HepG2 (cell line): ENCODE results near the gene SERPINA3. TPM values are rescaled to one million over a fixed set of nuclear protein-coding genes. Genes with fewer than 3 reads are reported as not detected.
A peak's percentile ranks its signal among the peaks of the same experiment; 100 is the strongest.

Experiments used
- ATF5 ChIP-seq: sonication (generic); formaldehyde crosslinking; IDR thresholded peaks from 2 replicates; pipeline ENCODE4 v1.4.0; 2020; ENCODE audit warnings: mild to moderate bottlenecking, low read depth, missing genetic modification reagents
- BHLHE40 ChIP-seq: IDR thresholded peaks from 2 replicates; pipeline ENCODE4 v1.6.1; 2011; ENCODE audit warnings: low read length, improper control_type of control experiment
- EP300 ChIP-seq, 3 experiments: sonication (generic) in 1 of 3; formaldehyde crosslinking in 1 of 3; IDR thresholded peaks; 2 replicates each; pipeline versions ENCODE4 v1.5.1 to v1.6.1; 2011 to 2020; ENCODE audit warnings: low read depth in 2 of 3, low read length in 2 of 3, borderline replicate concordance in 1 of 3, improper control_type of control experiment in 1 of 3, mild to moderate bottlenecking in 1 of 3, missing genetic modification reagents in 1 of 3, moderate library complexity in 1 of 3
- GMEB2 ChIP-seq: IDR thresholded peaks from 2 replicates; pipeline ENCODE4 v1.6.1; 2016; ENCODE audit warnings: missing biosample characterization, missing genetic modification reagents, low read depth
- HINFP ChIP-seq: sonication (generic); formaldehyde crosslinking; IDR thresholded peaks from 2 replicates; pipeline ENCODE4 v1.4.0; 2020; ENCODE audit warnings: low read depth, mild to moderate bottlenecking, missing genetic modification reagents
- IRX3 ChIP-seq: sonication (generic); formaldehyde crosslinking; IDR thresholded peaks from 2 replicates; pipeline ENCODE4 v1.8.1; 2023; ENCODE audit warnings: mild to moderate bottlenecking, low read depth, missing genetic modification reagents, borderline replicate concordance
- KDM6A ChIP-seq: IDR thresholded peaks from 2 replicates; pipeline ENCODE4 v1.6.1; 2016; ENCODE audit warnings: low read depth
- MTF1 ChIP-seq: sonication (generic); formaldehyde crosslinking; IDR thresholded peaks from 2 replicates; pipeline ENCODE4 v1.5.0; 2020; ENCODE audit warnings: missing genetic modification reagents
- TBP ChIP-seq: sonication (generic); formaldehyde crosslinking; IDR thresholded peaks from 2 replicates; pipeline ENCODE4 v1.5.0; 2020; ENCODE audit warnings: missing genetic modification reagents
- TBX3 ChIP-seq: fragments of 450-650 bp; IDR thresholded peaks from 2 replicates; pipeline ENCODE4 v1.6.1; 2017; ENCODE audit warnings: antibody characterized with exemption, mild to moderate bottlenecking, inconsistent platforms, borderline replicate concordance
- TOE1 ChIP-seq: sonication (generic); formaldehyde crosslinking; IDR thresholded peaks from 2 replicates; pipeline ENCODE4 v1.4.0; 2020; ENCODE audit warnings: mild to moderate bottlenecking, missing genetic modification reagents
- YY1 ChIP-seq: IDR thresholded peaks from 2 replicates; pipeline ENCODE4 v1.6.1; 2011; ENCODE audit warnings: low read length, low read depth, moderate library complexity, mild to moderate bottlenecking; ENCODE audit not compliant: insufficient read depth, insufficient replicate concordance
- ZNF142 ChIP-seq: sonication (generic); formaldehyde crosslinking; IDR thresholded peaks from 2 replicates; pipeline ENCODE4 v1.4.0; 2020; ENCODE audit warnings: missing genetic modification reagents
- ZNF280D ChIP-seq: sonication (generic); formaldehyde crosslinking; IDR thresholded peaks from 2 replicates; pipeline ENCODE4 v1.5.1; 2020; ENCODE audit warnings: mild to moderate bottlenecking, missing genetic modification reagents
- ZNF335 ChIP-seq: sonication (generic); formaldehyde crosslinking; IDR thresholded peaks from 2 replicates; pipeline ENCODE4 v1.4.0; 2020; ENCODE audit warnings: missing genetic modification reagents
- polyA plus RNA-seq, 8 experiments: library from polyadenylated mRNA; depleted of rRNA in 3 of 8; stranded (reverse) in 7 of 8; unstranded in 1 of 8; fragments of >200 nt; fragmentation: Illumina TruSeq in 4 of 8; extraction: Trizol in 4 of 8; gene quantifications; 2 replicates each; pipeline versions ENCODE4 v1.2.1 to v1.2.3, GENCODE V29; 2011 to 2016; ENCODE audit warnings: low read depth in 4 of 8, missing spikeins in 1 of 8, mixed read lengths in 1 of 8; ENCODE audit not compliant: insufficient read depth in 1 of 8
- total RNA-seq, 5 experiments: library from RNA; depleted of rRNA; stranded (reverse); fragments of >200 nt; fragmentation: Illumina TruSeq; extraction: Trizol; gene quantifications; 2 replicates each; pipeline ENCODE4 v1.2.3, GENCODE V29; 2016; ENCODE audit warnings: low read depth in 1 of 5

SERPINA3 gene
- total and polyA plus RNA-seq, 2 of the 13 experiments (the other 11 are each of a cell fraction or from before 2014, with no cell fraction given): 825 to 2,200 TPM

- TF ChIP-seq BHLHE40 (peak; percentile 49), KDM6A (CRISPR knock-in tag) (0 out of 2 replicates have a peak, but pooled peaks have one; percentile 25), ATF5 (no peak), YY1 (no peak), GMEB2 (CRISPR knock-in tag) (no peak), IRX3 (CRISPR knock-in tag) (no peak), ZNF335 (no peak), ZNF280D (CRISPR knock-in tag) (no peak), TBP (CRISPR knock-in tag) (no peak), ZNF142 (CRISPR knock-in tag) (no peak), HINFP (no peak), TOE1 (no peak), TBX3 (no peak), MTF1 (CRISPR knock-in tag) (no peak), EP300 (IDR thresholded peaks at IDR 0.05; ENCODE audit: low read depth in 2 of 2, low read length in 2 of 2) (0 out of 4 replicates have a peak, but pooled peaks of 1 of the 2 experiments have one; percentile 9), EP300 (CRISPR knock-in tag; IDR thresholded peaks at IDR 0.05; ENCODE audit: borderline replicate concordance) (no peak)
Observed at GRCh38 chr14:94582851-94583250, 29.3 kb upstream of the SERPINA3 start (continued).
